Measurements from ENCODE around the gene METAP1D.
"Not testable (repeated sequence)": the region's sequence is repeated elsewhere in the genome, so short reads cannot be mapped to it uniquely, and the experiment has no call there.

The METAP1D gene

DNA sequence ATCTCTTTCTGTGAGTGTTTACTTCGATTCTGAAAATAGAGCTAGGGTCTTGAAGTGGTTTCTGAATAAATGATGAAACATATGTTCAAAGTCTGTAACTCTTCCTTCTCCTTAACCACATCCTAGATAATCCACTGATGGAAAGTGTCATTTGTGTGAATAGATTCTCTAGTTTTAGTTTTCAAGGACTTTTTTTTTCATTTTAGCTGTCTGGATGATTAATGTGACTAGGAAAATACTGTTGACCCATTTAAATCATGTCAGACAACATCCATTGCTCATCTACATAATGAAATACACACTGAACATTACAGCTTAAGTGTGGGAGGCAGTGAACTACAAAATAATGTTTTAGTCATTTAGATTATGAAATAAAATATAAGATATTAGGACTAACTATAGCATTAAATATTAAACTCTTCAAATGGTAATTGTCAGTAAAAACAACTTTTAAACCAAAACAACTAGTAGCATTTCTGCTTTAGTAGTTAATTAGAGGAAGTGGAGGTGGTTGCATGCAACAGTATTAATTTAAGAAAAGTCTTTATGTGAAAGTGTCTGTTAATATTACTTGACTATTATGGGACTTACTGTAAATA is 46.4 kb downstream of the METAP1D start:
- Mint-ChIP-seq H3K4me3 (no peak overlapping the region), H3K27ac (ENCODE audit: low read depth) (no peak overlapping the region), H3K9me3 (no peaks in the 10 kb centered on the region), H3K4me1 (no peaks in the 10 kb centered on the region), H3K27me3 (no peaks in the 10 kb centered on the region), H3K36me3 (ENCODE audit: insufficient read depth) (no peaks in the 10 kb centered on the region)
- no peak for DNase-seq (ENCODE audit: low spot score in 2 of 2)
- ATAC-seq (replicated peaks; ENCODE audit: extremely low read depth, poor library complexity, severe bottlenecking): no peak

DNA sequence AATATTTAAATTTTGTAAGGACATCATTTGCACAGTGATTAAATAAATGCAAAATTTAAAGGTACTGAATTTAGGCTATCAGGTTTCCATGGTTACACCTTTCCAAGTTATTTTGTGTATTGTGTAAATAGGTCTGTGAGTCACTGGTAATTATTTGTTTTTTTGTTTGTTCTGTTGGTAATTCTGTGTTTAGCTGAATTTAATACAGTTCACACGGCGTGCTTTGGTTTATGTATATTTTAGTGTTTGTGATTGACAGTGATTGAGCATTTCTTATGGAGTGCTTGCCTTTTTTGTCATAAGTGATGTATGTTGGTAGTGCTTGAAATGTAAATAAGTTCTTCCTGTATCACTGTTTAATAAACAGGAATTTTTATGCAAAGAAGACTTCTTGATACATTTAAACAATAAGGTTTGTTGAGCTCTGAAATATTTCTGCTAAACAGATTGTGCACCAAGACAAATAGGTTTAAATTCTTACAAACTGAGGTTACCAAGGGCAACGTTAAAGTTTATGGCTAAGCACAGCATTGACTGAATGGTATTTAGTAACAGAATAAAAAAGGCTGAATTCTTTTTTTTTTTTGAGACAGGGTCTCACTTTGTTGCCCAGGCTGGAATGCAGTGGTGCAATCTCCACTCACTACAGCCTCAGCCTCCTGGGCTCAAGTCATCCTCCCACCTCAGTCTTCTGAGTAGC is 47.3 kb downstream of the METAP1D start:
- Mint-ChIP-seq H3K9me3 (no peaks in the 10 kb centered on the region), H3K4me1 (no peaks in the 10 kb centered on the region), H3K36me3 (ENCODE audit: insufficient read depth) (no peaks in the 10 kb centered on the region), H3K27me3 (no peaks in the 10 kb centered on the region), H3K27ac (ENCODE audit: low read depth) (no peak overlapping the region), H3K4me3 (no peak overlapping the region)
- ATAC-seq (replicated peaks; ENCODE audit: extremely low read depth, poor library complexity, severe bottlenecking): no peak
- DNase-seq (ENCODE audit: low spot score in 2 of 2): no peak

DNA sequence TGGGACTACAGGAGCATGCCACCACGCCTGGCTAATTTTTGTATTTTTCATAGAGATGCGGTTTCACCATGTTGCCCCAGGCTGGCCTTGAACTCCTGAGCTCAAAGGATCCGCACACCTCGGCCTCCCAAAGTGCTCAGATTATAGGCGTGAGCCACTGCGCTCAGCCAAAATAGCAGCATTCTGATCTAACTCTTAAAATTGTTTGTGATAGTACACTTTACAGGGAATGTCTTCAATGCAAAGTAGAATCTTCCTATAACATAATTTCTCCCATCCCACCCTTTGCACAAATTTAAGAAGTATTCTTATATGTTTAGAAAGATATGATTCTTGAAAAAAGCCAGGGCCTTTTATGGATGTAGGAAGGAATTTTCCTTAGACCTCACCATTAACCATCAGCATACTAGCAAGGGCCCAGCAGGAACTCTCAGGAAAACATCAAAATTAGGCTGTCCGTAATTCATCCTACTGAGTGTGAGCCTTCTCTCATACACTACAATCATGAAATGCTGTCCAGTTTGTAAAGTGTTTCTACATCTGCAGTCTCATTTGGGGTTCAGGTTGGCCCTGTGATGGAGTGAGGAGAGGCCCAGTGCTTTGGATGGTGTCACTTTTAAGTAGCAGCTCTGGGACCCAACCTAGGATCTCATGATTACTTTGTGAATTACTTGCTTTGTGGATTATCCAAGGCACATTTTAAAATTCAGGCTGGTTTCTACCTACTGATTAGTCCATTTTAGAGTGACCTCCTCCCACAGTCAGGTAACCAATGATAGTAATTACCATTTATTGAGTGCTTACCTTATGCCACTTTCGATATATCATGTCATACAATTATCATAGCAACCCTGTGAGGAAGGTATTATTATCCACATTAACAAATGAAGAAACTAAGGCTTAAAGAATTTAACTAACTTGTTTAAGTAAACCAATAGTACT is 48.1 kb downstream of the METAP1D start:
- H3K36me3 Mint-ChIP-seq (ENCODE audit: insufficient read depth): no peaks in the 10 kb centered on the region
- H3K27ac Mint-ChIP-seq (ENCODE audit: low read depth): no peak overlapping the region
- no peak for ATAC-seq (replicated peaks; ENCODE audit: extremely low read depth, poor library complexity, severe bottlenecking)

DNA sequence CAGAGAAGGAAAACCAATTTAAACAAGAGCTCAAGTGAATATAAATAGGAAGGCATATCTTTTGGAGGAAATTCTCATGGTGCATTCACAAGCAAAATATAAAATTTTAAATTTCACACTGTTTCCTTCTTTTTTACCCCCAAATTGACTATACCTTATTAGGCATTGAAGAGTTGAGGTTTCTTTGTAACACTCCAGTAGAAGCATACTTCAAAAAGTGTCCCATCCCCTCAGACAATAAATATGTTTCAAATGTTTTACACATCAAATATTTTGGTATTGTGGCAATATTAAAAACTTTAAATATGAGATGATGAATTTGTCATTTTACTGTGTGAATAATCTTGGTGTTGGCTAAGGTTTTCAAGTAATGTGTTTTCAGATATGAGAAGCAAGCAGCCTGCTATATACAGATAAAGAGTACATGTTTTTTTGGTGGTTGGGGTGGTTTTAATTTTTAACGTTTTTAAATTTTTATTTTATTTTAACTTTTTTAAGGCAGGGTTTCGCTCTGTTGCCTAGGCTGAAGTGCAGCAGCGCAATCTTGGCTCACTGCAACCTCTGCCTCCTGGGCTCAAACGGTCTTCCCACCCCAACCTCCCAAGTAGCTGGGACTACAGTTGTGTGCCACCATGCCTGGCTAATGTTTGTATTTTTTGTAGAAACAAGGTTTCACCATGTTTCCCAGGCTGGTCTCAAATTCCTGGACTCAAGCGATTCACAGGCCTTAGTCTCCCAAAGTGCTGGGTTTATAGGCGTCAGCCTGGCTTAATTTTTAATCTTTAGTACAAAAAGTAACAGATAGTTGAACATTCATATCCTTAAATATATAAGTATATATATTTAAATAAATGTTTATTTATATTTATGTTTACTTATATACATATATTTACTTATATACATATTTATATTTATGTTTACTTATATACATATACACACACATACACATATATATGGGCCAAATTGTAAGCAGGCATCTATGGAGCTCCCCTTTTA is 49.1 kb downstream of the METAP1D start:
- H3K9me3 Mint-ChIP-seq: no peaks in the 10 kb centered on the region
- no peak overlapping the region for H3K27ac Mint-ChIP-seq (ENCODE audit: low read depth)
- no peak overlapping the region for H3K4me3 Mint-ChIP-seq
- H3K27me3 Mint-ChIP-seq: no peaks in the 10 kb centered on the region
- H3K36me3 Mint-ChIP-seq (ENCODE audit: insufficient read depth): no peaks in the 10 kb centered on the region
- no peaks in the 10 kb centered on the region for H3K4me1 Mint-ChIP-seq
- no peak for DNase-seq (ENCODE audit: low spot score in 2 of 2)
- ATAC-seq (replicated peaks; ENCODE audit: extremely low read depth, poor library complexity, severe bottlenecking): no peak

More for the DNA sequence above, 48.1 kb downstream of the METAP1D start:
- H3K4me3 Mint-ChIP-seq: no peak overlapping the region
- H3K9me3 Mint-ChIP-seq: no peaks in the 10 kb centered on the region
- no peak for DNase-seq (ENCODE audit: low spot score in 2 of 2)
- H3K27me3 Mint-ChIP-seq: no peaks in the 10 kb centered on the region
- H3K4me1 Mint-ChIP-seq: no peaks in the 10 kb centered on the region

DNA sequence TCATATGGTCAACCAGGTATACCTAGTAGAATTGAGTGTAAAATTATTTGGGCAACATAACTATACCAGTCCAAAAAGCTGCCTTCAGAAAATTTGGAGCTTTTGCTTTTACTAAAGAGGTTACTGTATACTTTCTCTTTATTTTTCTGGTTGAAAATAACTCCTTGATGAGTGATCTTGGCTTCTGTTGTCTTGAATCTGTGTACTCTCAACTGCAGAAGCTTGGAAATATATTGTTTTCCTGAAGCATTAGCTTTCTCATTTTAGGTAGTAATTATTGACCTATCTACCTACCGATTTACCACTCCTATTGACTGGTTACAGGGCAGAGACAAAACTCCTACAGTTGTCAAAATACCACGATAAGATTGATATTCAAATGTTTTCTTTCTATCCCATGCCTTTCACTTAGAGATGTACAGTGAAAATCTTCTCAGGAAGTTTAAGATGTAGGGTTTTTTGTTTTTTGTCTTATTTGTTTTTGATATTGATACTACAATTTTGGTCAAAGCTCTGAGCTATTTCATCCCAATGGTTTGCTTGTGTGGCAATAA is 49.9 kb downstream of the METAP1D start:
- H3K4me3 Mint-ChIP-seq: no peak overlapping the region
- no peaks in the 10 kb centered on the region for H3K9me3 Mint-ChIP-seq
- H3K4me1 Mint-ChIP-seq: no peaks in the 10 kb centered on the region
- no peaks in the 10 kb centered on the region for H3K36me3 Mint-ChIP-seq (ENCODE audit: insufficient read depth)
- no peak for DNase-seq (ENCODE audit: low spot score in 2 of 2)
- no peaks in the 10 kb centered on the region for H3K27me3 Mint-ChIP-seq
- H3K27ac Mint-ChIP-seq (ENCODE audit: low read depth): no peak overlapping the region
- no peak for ATAC-seq (replicated peaks; ENCODE audit: extremely low read depth, poor library complexity, severe bottlenecking)

DNA sequence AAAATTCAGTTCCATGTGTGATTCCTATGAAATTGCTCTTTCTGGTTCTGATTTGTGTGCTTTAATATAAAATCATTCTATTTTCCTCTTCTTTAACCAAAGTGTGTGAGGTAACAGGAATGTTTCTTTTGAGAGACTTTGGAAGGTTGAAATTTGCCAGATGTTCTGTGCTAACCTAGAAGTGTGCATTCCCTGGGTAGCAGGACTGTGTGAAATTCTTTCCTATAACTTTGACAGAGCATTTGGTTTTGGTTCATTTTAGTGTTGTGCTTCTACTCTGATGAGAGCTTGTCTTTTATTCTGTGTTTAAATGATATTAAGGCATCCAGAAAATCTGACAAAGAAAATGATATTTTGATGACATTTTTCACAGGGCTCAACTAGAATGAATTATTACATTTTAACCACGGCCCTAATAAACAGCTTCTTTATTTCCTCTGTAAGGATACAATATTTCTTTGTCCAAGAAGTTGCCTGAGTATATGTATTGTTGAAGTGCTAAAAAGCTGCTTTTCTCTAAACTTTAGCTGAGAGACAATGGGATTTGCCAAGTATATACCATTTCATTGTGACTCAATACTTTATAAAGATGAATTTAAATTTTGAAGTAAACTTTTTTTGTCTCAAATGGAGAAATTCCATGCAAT is 50.8 kb downstream of the METAP1D start:
- no peak for DNase-seq (ENCODE audit: low spot score in 2 of 2)
- Mint-ChIP-seq H3K4me1 (no peaks in the 10 kb centered on the region), H3K36me3 (ENCODE audit: insufficient read depth) (no peaks in the 10 kb centered on the region), H3K27me3 (no peaks in the 10 kb centered on the region), H3K9me3 (no peaks in the 10 kb centered on the region), H3K4me3 (no peak overlapping the region), H3K27ac (ENCODE audit: low read depth) (no peak overlapping the region)
- no peak for ATAC-seq (replicated peaks; ENCODE audit: extremely low read depth, poor library complexity, severe bottlenecking)

DNA sequence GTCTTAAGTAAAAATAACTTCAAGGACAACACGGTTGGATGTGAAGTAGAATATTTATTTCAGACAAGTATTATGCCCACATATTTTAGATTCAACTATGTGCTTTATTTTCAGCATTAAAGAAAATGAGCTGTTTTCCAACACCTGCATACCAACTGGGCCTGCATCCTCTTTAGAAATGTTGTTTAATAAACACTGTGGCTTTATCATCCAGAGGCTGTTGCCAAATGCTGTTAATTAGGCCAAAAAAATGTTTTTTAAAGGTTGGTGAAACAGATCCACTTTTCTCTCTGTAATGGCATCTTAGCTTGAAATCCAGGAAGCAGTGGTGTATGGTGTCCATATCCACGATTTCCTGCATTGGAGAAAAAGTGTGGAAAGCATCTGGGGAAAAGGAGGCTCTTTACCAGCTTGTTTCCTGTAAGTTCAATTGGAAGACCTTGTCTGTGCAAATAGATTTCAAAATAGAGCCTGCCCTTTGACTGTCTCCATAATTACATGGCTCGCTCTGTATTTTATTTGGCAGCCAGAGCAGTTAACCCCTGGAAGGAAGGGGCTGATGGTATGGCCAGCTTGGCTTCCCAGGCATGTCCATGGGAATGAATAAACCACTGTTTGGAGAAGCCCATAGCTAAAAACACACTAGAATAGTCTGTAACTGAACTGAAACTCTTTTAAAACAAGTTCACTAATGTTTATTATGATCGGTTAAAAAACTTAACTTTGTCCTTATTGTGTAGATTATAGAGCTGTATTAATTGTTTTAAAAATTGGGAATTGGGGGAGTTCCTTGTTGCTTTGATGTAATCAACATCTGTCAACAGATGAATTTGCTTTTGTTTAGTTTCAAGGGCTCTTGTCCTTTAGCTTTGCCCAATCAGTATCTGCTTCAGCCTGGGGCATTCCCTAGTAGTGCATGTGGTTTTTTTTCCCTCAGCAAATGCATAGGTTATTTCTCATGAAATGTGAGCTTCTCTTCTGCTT is 52.5 kb downstream of the METAP1D start:
- ATAC-seq (replicated peaks; ENCODE audit: extremely low read depth, poor library complexity, severe bottlenecking) (no peak), DNase-seq (ENCODE audit: low spot score in 2 of 2) (no peak)
- no peaks in the 10 kb centered on the region for H3K9me3 Mint-ChIP-seq
- no peaks in the 10 kb centered on the region for H3K36me3 Mint-ChIP-seq (ENCODE audit: insufficient read depth)
- H3K4me1 Mint-ChIP-seq: no peaks in the 10 kb centered on the region
- H3K27me3 Mint-ChIP-seq: no peaks in the 10 kb centered on the region
- H3K4me3 Mint-ChIP-seq: no peak overlapping the region
- H3K27ac Mint-ChIP-seq (ENCODE audit: low read depth): no peak overlapping the region

DNA sequence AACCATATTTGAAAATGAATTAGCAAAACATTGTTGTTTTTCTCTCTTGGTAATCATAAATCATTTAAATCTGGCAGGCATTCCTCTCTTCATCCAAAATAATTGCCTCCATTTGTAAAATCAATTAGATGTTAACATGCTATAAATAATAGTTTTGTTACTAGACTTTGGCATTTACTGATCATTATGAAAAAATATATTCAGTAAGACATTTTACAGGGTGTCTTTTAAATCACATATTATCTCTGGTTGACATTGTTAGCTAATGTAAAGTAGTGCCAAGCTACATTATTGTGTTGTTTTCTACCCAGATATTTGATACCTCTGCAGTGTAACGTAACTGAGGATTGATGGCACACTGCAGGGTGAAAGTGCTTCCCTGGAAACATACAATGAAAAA is 53.7 kb downstream of the METAP1D start:
- ATAC-seq (replicated peaks; ENCODE audit: extremely low read depth, poor library complexity, severe bottlenecking): no peak
- Mint-ChIP-seq H3K4me3 (no peak overlapping the region), H3K27me3 (no peaks in the 10 kb centered on the region), H3K27ac (ENCODE audit: low read depth) (no peak overlapping the region), H3K4me1 (no peaks in the 10 kb centered on the region), H3K9me3 (no peaks in the 10 kb centered on the region), H3K36me3 (ENCODE audit: insufficient read depth) (no peaks in the 10 kb centered on the region)
- no peak for DNase-seq (ENCODE audit: low spot score in 2 of 2)

DNA sequence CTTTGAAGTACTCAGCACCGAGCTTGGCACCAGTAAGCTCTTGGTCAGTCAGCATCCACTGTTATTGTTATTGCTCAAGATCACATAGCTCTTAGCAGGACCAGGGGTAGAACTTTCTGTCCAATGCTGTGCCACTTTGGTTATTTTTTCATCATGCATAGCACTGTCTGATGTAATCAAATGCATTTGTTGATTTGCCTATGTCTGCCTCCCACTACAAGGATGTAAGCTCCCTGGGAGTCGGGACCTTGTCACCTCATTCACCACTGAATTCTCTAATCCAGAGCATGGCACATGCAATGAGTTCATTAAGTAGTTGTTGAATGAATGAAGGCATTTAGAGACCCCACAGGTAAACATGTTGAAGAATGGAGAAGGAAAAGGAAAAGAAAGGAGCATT is 56.5 kb downstream of the METAP1D start:
- no peak for ATAC-seq (replicated peaks; ENCODE audit: extremely low read depth, poor library complexity, severe bottlenecking)

DNA sequence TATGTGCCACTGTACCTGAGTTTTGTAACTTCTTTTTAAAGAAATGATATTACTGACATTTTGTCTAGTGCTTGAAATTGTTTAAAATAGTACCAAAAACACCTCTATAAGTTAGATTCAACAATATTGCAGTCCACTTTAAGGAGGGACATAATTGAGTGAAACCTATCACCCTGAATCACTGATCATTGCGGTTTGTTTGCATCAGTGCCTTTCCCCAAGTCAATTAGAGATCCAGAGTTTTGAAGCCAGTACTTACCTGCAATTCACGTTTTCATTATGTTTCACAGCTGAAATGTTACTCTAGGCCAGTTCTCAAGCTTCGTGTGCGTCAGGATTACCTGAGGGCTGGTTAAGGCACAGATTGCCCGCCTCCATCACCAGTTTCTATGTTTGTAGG is 58.9 kb downstream of the METAP1D start:
- Mint-ChIP-seq H3K4me3 (no peak overlapping the region), H3K4me1 (no peaks in the 10 kb centered on the region), H3K9me3 (no peaks in the 10 kb centered on the region), H3K27me3 (no peaks in the 10 kb centered on the region), H3K27ac (ENCODE audit: low read depth) (no peak overlapping the region), H3K36me3 (ENCODE audit: insufficient read depth) (no peaks in the 10 kb centered on the region)
- ATAC-seq (replicated peaks; ENCODE audit: extremely low read depth, poor library complexity, severe bottlenecking) (no peak), DNase-seq (ENCODE audit: low spot score in 2 of 2) (no peak)

More for the DNA sequence above, 56.5 kb downstream of the METAP1D start:
- Mint-ChIP-seq H3K9me3 (no peaks in the 10 kb centered on the region), H3K4me1 (no peaks in the 10 kb centered on the region), H3K4me3 (no peak overlapping the region), H3K27ac (ENCODE audit: low read depth) (no peak overlapping the region), H3K36me3 (ENCODE audit: insufficient read depth) (no peaks in the 10 kb centered on the region), H3K27me3 (no peaks in the 10 kb centered on the region)
- no peak for DNase-seq (ENCODE audit: low spot score in 2 of 2)

DNA sequence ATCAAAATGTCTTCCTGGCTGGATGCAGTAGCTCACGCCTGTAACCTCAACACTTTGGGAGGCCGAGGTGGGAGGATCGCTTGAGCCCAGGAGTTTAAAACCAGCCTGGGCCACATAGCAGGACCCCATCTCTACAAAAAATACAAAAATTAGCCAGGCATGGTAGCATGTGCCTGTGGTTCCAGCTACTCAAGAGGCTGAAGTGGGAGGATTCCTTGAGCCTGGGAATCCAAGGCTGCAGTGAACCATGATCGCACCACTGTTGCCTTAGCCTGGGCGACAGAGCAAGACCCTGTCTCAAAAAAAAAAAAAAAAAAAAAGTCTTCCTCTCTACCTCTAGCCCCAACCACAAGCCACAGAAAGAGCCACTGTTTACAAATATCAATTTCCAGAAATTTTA is 60.4 kb downstream of the METAP1D start:
- not testable (repeated sequence) for ATAC-seq (replicated peaks; ENCODE audit: extremely low read depth, poor library complexity, severe bottlenecking); H3K4me1 Mint-ChIP-seq; DNase-seq (ENCODE audit: low spot score in 2 of 2); H3K27me3 Mint-ChIP-seq; H3K4me3 Mint-ChIP-seq; H3K27ac Mint-ChIP-seq (ENCODE audit: low read depth); H3K9me3 Mint-ChIP-seq; H3K36me3 Mint-ChIP-seq (ENCODE audit: insufficient read depth)
